ENCODE results near the gene OR5T2. TPM values are rescaled to one million over a fixed set of nuclear protein-coding genes. Genes with fewer than 3 reads are reported as not detected.
"Not testable (repeated sequence)": the region's sequence is repeated elsewhere in the genome, so short reads cannot be mapped to it uniquely, and the experiment has no call there.

The OR5T2 gene
- not detected for polyA plus RNA-seq (2013, experiment 1 of 2)
- polyA plus RNA-seq (2013, experiment 2 of 2): not detected

DNA sequence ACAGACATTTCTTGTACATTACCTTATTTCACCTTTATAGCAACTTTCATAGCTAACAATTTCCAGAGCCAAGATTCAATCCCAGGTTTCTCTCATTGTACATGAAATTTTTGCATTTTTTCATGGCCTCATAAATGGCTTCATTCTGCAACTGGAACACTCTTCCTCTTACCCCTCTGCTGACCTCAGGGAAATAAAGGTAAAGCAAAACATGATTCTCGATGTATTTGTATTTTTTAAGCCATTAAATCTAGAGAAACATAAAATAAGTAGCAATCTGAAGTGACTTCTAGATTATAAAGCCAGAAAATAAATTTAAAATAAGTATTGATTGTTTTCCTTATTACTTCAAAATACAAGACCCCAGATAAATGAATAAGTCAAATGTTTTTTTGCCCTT, at the start of gene OR5T2:
OR5T2 (minus strand) TSS at position 101 of the 400 bp plus-strand sequence. CDS start 1,193 bp downstream, outside the sequence.
- no CpG with 5 or more reads among the region's 1 CpG for WGBS
- Histone ChIP-seq H3K36me3 (ENCODE audit: insufficient read depth, low read length) (no peaks in the 10 kb centered on the region), H3K9me3 (ENCODE audit: insufficient read depth, low read depth, low read length) (no peaks in the 10 kb centered on the region), H3K4me1 (ENCODE audit: insufficient read depth, low read length) (no peaks in the 10 kb centered on the region), H3K4me3 (ENCODE audit: low read length) (no peak within 1 kb of the TSS), H3K9ac (ENCODE audit: low read depth, low read length) (no peak within 1 kb of the TSS), H3K27me3 (ENCODE audit: insufficient read depth, low read length) (no peaks in the 10 kb centered on the region), H3K27ac (ENCODE audit: low read depth, low read length) (no peak within 1 kb of the TSS)

DNA sequence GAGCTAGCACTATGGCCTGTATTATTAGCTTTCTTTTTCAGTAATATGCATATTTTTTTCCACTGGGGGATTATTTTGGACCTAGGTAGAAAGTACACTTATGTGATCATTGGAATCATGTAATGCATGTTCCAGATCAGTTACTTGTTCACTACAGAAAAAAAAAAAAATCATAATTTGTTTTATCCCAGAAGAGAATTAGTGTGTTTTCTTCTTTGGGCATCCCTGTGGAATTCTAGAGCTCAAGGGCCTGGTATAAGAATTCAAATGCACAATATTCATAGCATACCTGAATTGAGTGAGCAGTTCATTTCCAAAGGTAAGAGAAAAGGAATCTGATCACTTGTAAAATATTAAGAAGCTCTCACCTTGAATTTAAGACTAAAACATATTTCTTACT, 39.8 kb upstream of the OR5T2 start, which contains the start of gene OR5T1:
OR5T1 (plus strand) TSS at position 301 of the 400 bp plus-strand sequence. CDS start 1,485 bp downstream, outside the sequence.
- no peak within 1 kb of the TSS for H3K9ac ChIP-seq (ENCODE audit: low read depth, low read length)
- no peak within 1 kb of the TSS for H3K4me3 ChIP-seq (ENCODE audit: low read length)
- 0 out of 2 replicates have a peak, but pooled peaks cover 3% of the 10 kb centered on the region for H3K4me1 ChIP-seq (ENCODE audit: insufficient read depth, low read length)
- H3K36me3 ChIP-seq (ENCODE audit: insufficient read depth, low read length): no peaks in the 10 kb centered on the region
- H3K27me3 ChIP-seq (ENCODE audit: insufficient read depth, low read length): no peaks in the 10 kb centered on the region
- H3K27ac ChIP-seq (ENCODE audit: low read depth, low read length): no peak within 1 kb of the TSS
- H3K9me3 ChIP-seq (ENCODE audit: insufficient read depth, low read depth, low read length): no peaks in the 10 kb centered on the region

DNA sequence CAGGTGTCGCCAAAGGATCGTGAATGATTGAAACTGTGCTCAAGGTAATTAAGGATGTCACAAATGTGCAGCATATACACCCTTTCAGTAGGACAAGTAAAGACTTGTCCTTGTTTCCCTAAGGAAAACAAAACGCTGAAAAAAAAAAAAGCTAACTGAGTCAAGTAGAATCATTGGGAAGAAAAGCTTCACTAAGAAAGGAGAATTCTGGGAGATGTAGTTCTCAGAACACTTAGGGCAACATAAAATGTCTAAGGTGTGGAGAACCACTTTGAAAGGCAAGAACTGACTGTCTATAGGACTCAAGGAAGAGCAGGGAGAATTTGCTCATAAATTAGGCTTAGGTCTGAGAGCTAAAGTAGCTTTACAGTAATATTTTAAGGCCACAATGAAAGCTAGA, 37.0 kb upstream of the OR5T2 start:
- H3K9ac ChIP-seq (ENCODE audit: low read depth, low read length): no peak overlapping the region
- no peaks in the 10 kb centered on the region for H3K36me3 ChIP-seq (ENCODE audit: insufficient read depth, low read length)
- no peak overlapping the region for H3K4me3 ChIP-seq (ENCODE audit: low read length)
- 74% methylated on average over 3 of the region's 3 CpGs for WGBS
- H3K9me3 ChIP-seq (ENCODE audit: insufficient read depth, low read depth, low read length): 0 out of 2 replicates have a peak, but pooled peaks cover 3% of the 10 kb centered on the region
- no peak overlapping the region for H3K27ac ChIP-seq (ENCODE audit: low read depth, low read length)
- H3K4me1 ChIP-seq (ENCODE audit: insufficient read depth, low read length): 0 out of 2 replicates have a peak, but pooled peaks cover 3% of the 10 kb centered on the region
- no peaks in the 10 kb centered on the region for H3K27me3 ChIP-seq (ENCODE audit: insufficient read depth, low read length)

DNA sequence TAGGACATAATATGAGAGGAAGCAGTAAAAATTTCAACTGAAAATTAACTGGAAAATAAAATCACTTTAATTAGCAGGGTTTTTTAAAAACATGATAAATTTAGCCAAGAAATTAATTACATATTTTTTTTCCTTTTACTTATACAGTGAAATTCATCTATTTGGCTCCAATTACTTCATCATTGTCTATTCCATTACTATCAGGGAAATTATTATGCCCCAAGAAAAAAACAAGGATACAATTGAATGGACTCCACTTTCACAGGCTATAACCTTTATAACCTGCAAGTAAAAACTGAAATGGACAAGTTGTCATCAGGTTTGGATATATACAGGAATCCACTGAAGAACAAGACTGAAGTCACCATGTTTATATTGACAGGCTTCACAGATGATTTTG, 17.9 kb upstream of the OR5T2 start, which contains the start of gene OR5T3:
OR5T3 (plus strand) TSS at position 301 of the 400 bp plus-strand sequence; CDS start at position 301, 0 bp downstream.
- no peak within 1 kb of the TSS for H3K9ac ChIP-seq (ENCODE audit: low read depth, low read length)
- no peaks in the 10 kb centered on the region for H3K9me3 ChIP-seq (ENCODE audit: insufficient read depth, low read depth, low read length)
- H3K27me3 ChIP-seq (ENCODE audit: insufficient read depth, low read length): no peaks in the 10 kb centered on the region
- no peak within 1 kb of the TSS for H3K4me3 ChIP-seq (ENCODE audit: low read length)
- no peaks in the 10 kb centered on the region for H3K4me1 ChIP-seq (ENCODE audit: insufficient read depth, low read length)
- no peaks in the 10 kb centered on the region for H3K36me3 ChIP-seq (ENCODE audit: insufficient read depth, low read length)
- no peak within 1 kb of the TSS for H3K27ac ChIP-seq (ENCODE audit: low read depth, low read length)

DNA sequence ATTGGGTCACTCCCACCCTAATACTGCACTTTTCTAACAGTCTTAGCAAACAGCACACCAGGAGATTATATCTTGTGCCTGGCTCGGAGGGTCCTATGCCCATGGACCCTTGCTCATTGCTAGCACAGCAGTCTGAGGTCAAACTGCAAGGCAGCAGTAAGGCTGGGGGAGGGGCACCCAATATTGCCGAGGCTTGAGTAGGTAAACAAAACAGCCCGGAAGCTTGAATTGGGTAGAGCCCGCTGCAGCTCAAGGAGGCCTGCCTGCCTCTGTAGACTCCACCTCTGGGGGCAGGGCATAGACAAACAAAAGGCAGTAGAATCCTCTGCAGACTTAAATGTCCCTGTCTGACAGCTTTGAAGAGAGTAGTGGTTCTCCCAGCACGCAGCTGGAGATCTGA, 14.3 kb downstream of the OR5T2 start:
- WGBS: 77% methylated on average over 5 of the region's 5 CpGs
- H3K27me3 ChIP-seq (ENCODE audit: insufficient read depth, low read length); H3K27ac ChIP-seq (ENCODE audit: low read depth, low read length); H3K9ac ChIP-seq (ENCODE audit: low read depth, low read length); H3K4me3 ChIP-seq (ENCODE audit: low read length); H3K4me1 ChIP-seq (ENCODE audit: insufficient read depth, low read length); H3K36me3 ChIP-seq (ENCODE audit: insufficient read depth, low read length): not testable (repeated sequence)
- H3K9me3 ChIP-seq (ENCODE audit: insufficient read depth, low read depth, low read length): peaks cover 17% of the 10 kb centered on the region

DNA sequence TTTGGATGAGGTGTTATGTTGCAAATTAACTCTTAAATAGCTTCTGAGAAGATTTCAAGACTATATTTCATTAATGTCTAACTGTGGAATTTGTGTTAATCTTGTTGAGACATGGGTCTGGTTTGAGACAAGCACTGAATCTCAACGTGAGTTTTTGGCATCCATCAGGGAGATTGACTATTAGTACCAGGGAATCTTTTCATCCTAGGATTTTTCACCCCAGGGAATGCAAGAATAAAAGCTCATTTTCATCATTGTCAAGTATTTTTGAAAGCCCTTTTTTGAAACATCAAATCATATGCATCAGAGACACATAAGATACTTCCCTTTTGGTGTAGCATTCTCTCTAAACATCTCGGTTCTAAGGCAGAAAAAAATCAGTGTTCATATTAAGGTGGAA, 19.5 kb downstream of the OR5T2 start:
- Histone ChIP-seq H3K27me3 (ENCODE audit: insufficient read depth, low read length) (no peaks in the 10 kb centered on the region), H3K9me3 (ENCODE audit: insufficient read depth, low read depth, low read length) (peaks cover 13% of the 10 kb centered on the region), H3K27ac (ENCODE audit: low read depth, low read length) (no peak overlapping the region), H3K36me3 (ENCODE audit: insufficient read depth, low read length) (no peaks in the 10 kb centered on the region), H3K4me3 (ENCODE audit: low read length) (no peak overlapping the region), H3K9ac (ENCODE audit: low read depth, low read length) (no peak overlapping the region), H3K4me1 (ENCODE audit: insufficient read depth, low read length) (no peaks in the 10 kb centered on the region)
- WGBS: 83% methylated on average over 1 of the region's 2 CpGs

DNA sequence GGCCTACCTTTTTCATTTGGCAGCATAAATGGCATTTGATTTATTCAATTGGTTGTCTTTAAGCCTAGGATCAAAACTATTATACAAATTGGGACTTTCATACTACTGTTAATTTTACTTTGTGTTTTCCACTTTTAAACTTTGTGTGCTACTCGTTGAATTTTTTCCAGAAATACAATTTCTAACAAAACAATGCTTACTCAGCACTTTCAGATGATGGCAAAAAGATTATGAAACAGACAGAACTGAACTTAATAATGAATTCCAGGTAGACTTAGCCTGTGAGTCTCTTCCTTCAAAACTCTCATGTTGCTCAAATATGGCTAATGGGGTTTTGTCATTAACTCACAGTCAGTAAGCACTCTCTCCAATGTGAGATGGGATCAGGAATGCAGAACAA, 26.3 kb downstream of the OR5T2 start:
- 100% methylated on average over 1 of the region's 1 CpG for WGBS
- Histone ChIP-seq H3K36me3 (ENCODE audit: insufficient read depth, low read length) (no peaks in the 10 kb centered on the region), H3K9me3 (ENCODE audit: insufficient read depth, low read depth, low read length) (0 out of 2 replicates have a peak, but pooled peaks cover 3% of the 10 kb centered on the region), H3K27ac (ENCODE audit: low read depth, low read length) (no peak overlapping the region), H3K27me3 (ENCODE audit: insufficient read depth, low read length) (no peaks in the 10 kb centered on the region), H3K4me1 (ENCODE audit: insufficient read depth, low read length) (no peaks in the 10 kb centered on the region), H3K4me3 (ENCODE audit: low read length) (no peak overlapping the region), H3K9ac (ENCODE audit: low read depth, low read length) (no peak overlapping the region)

DNA sequence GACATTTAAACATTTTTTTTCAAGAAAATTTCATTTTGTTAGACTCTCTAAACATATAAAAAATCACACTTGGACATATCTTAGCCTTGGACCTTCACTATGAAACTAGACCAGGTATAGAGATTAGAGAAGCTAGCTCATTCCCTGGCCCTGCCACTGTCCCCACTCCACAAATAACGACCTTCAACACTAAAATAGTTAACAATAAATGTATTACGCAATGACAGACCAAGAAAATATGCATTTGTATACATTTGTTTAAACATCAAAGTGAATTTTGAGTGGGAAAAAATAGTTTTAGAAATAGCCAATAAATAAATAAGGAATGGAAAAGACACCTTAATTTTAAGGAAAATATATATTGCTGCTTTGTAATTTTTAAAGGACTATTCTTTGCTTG, 36.7 kb downstream of the OR5T2 start:
- WGBS: no CpG with 5 or more reads among the region's 2 CpGs

DNA sequence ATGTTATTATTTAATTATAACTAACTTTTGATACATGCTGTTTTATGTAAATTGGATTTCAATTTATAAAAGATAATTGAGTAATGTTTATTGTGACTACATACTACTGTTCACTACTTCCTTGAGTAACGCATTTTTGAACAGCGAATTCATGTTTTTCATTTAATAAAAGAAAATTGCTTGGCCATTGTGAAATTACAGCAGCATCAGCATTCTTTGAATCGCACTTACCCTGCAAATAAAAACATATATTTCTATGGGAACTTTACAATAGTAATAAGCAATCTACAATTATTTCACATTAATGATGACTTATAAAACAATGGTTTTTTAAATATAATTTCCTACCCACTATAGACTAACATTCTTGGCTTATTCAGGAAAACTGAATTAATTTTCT, 37.4 kb downstream of the OR5T2 start:
- H3K9me3 ChIP-seq (ENCODE audit: insufficient read depth, low read depth, low read length): no peaks in the 10 kb centered on the region
- no peak overlapping the region for H3K9ac ChIP-seq (ENCODE audit: low read depth, low read length)
- H3K27ac ChIP-seq (ENCODE audit: low read depth, low read length): no peak overlapping the region
- no peaks in the 10 kb centered on the region for H3K27me3 ChIP-seq (ENCODE audit: insufficient read depth, low read length)
- H3K4me1 ChIP-seq (ENCODE audit: insufficient read depth, low read length): no peaks in the 10 kb centered on the region
- H3K36me3 ChIP-seq (ENCODE audit: insufficient read depth, low read length): no peaks in the 10 kb centered on the region
- WGBS: 100% methylated on average over 2 of the region's 3 CpGs
- no peak overlapping the region for H3K4me3 ChIP-seq (ENCODE audit: low read length)

More for the DNA sequence above, 36.7 kb downstream of the OR5T2 start:
- H3K27me3 ChIP-seq (ENCODE audit: insufficient read depth, low read length): no peaks in the 10 kb centered on the region
- no peak overlapping the region for H3K27ac ChIP-seq (ENCODE audit: low read depth, low read length)
- no peaks in the 10 kb centered on the region for H3K4me1 ChIP-seq (ENCODE audit: insufficient read depth, low read length)
- H3K36me3 ChIP-seq (ENCODE audit: insufficient read depth, low read length): no peaks in the 10 kb centered on the region
- H3K4me3 ChIP-seq (ENCODE audit: low read length): no peak overlapping the region
- H3K9ac ChIP-seq (ENCODE audit: low read depth, low read length): no peak overlapping the region
- H3K9me3 ChIP-seq (ENCODE audit: insufficient read depth, low read depth, low read length): no peaks in the 10 kb centered on the region

DNA sequence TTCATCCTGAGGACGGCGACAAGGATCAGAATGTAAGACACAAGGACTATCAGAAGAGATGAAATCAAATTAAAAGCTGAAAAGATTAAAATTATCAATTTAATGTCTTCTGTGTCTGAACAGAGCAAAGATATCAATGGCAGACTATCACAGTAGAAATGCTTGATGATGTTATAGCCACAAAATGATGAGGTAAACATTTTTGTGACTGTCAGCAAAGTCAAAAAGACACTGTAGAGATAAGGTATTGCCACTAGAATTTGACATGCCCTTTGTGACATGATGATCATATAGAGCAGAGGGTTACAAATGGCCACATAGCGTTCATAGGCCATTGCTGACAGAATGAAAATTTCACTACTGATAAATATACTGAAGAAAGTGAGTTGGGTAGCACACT, 45.5 kb downstream of the OR5T2 start:
- H3K9ac ChIP-seq (ENCODE audit: low read depth, low read length): no peak overlapping the region
- no peak overlapping the region for H3K4me3 ChIP-seq (ENCODE audit: low read length)
- no peaks in the 10 kb centered on the region for H3K36me3 ChIP-seq (ENCODE audit: insufficient read depth, low read length)
- 92% methylated on average over 3 of the region's 3 CpGs for WGBS
- H3K27me3 ChIP-seq (ENCODE audit: insufficient read depth, low read length): no peaks in the 10 kb centered on the region
- H3K27ac ChIP-seq (ENCODE audit: low read depth, low read length): no peak overlapping the region
- no peaks in the 10 kb centered on the region for H3K4me1 ChIP-seq (ENCODE audit: insufficient read depth, low read length)
- 0 out of 2 replicates have a peak, but pooled peaks cover 2% of the 10 kb centered on the region for H3K9me3 ChIP-seq (ENCODE audit: insufficient read depth, low read depth, low read length)

DNA sequence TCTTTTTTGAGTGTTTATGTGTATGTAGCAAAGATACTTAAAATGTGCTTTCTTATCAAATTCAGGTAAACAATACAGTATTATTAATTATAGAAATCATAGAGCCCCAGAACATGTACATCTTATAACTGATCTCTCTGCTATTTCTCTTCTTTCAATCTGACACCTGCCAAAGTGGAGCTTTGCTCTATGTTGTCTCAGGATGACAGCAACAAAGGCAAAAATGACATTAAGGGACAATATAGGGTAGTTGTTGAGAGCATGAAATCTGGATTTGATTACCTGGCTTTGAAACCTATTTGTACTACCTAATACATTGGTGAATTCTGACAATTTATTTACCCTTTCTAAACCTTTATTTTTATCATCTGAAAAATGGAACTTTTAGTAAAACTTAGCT, 50.6 kb downstream of the OR5T2 start:
- no peak overlapping the region for H3K4me3 ChIP-seq (ENCODE audit: low read length)
- no peaks in the 10 kb centered on the region for H3K36me3 ChIP-seq (ENCODE audit: insufficient read depth, low read length)
- no peaks in the 10 kb centered on the region for H3K27me3 ChIP-seq (ENCODE audit: insufficient read depth, low read length)
- H3K4me1 ChIP-seq (ENCODE audit: insufficient read depth, low read length): no peaks in the 10 kb centered on the region
- H3K9me3 ChIP-seq (ENCODE audit: insufficient read depth, low read depth, low read length): peaks cover 22% of the 10 kb centered on the region
- H3K27ac ChIP-seq (ENCODE audit: low read depth, low read length): no peak overlapping the region
- H3K9ac ChIP-seq (ENCODE audit: low read depth, low read length): no peak overlapping the region

Data from HUES64 (cell line).